ENCODE data around the gene SLX9.

DNA sequence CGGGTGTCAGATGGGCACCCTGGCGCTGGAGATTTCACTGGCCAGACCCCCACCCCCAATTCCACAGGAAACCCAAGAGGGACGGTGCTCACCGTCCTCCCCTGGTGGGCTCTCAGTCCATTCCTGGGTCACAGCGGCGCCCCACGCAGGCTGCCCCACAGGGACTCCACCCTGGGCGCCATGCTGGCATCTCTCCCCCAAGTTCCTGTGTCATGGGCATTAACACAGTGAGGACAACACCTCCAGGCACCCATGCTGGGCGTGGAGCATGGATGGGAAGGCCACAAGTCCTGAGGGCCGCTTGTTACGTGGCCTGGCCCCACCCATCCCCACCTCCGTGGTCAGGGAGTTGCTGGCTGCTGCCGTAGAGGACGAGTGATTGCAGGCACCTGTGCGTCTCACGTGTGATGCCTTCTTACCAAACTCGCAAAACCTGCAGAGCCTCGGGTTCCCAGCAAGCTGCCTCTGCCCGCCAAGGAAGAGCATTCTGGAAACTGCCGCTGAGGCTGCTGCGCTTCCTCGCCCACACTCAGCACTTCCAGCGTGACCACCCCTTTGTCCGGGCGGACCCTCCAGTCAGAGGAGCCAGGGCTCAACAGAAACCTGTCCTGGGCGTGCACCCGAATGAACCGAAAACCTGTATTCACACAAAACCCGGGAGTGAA is 60.3 kb downstream of the SLX9 start:
- TF ChIP-seq POLR2A (IDR thresholded peaks at IDR 0.05; ENCODE audit: low read depth, low read length) = no peak
- TF ChIP-seq TAF1 (IDR thresholded peaks at IDR 0.05; ENCODE audit: low read depth, low read length) = no peak
